AML-193 (cell line): ENCODE results near the gene NACC1.
"Not testable (repeated sequence)": the region's sequence is repeated elsewhere in the genome, so short reads cannot be mapped to it uniquely, and the experiment has no call there.

Experiments used
- DNase-seq, 2 experiments: peaks; one replicate each; lab custom pipeline; 2025; lab: John Stamatoyannopoulos, UW

The NACC1 gene

DNA sequence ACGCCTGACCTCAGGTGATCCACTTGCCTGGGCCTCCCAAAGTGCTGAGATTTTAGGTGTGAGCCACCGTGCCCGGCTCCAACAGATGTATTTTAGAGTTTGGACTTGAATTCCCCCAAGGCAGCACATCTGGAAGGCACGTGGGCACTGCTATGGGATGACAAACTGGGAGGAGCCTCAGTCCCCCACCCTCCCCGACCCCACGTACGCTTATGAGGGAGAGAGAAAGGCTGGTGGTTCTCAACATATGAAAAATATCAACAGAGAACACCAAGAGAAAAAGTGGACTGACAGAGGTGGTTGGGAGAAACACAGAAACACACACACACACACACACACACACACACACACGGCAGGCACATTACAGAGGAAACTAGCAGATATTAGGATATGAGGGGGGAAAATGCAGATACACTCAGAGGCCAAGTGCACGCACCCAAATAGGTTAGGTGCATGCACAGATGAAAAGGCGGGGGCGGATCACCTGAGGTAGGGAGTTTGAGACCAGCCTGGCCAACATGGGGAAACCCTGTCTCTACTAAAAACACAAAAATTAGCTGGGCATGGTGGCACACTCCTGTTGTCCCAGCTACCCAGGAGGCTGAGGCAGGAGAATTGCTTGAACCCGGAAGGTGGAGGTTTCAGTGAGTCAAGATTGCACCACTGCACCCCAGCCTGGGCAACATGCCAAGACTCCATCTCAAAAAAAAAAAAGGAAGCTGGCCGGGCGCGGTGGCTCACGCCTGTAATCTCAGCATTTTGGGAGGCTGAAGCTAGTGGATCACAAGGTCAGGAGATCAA is 28.9 kb downstream of the NACC1 start:
- DNase-seq = peak; percentile 36 to 57

- DNase-seq = not testable (repeated sequence)
Measured at GRCh38 chr19:13149173-13149627, 31.1 kb downstream of the NACC1 start.

- DNase-seq = no peak
Measured at GRCh38 chr19:13149628-13150186, 31.6 kb downstream of the NACC1 start.

GRCh38 chr19:13150187-13150930 is 32.3 kb downstream of the NACC1 start, which contains the start of the genes IER2 and STX10:
Gene IER2 (plus strand): TSS chr19:13150411. CDS start chr19:13153187, 2,776 bp downstream.
Gene STX10 (minus strand): TSS chr19:13150375. CDS start chr19:13150173, 202 bp downstream.
- DNase-seq = peak; percentile 85 to 89

DNA sequence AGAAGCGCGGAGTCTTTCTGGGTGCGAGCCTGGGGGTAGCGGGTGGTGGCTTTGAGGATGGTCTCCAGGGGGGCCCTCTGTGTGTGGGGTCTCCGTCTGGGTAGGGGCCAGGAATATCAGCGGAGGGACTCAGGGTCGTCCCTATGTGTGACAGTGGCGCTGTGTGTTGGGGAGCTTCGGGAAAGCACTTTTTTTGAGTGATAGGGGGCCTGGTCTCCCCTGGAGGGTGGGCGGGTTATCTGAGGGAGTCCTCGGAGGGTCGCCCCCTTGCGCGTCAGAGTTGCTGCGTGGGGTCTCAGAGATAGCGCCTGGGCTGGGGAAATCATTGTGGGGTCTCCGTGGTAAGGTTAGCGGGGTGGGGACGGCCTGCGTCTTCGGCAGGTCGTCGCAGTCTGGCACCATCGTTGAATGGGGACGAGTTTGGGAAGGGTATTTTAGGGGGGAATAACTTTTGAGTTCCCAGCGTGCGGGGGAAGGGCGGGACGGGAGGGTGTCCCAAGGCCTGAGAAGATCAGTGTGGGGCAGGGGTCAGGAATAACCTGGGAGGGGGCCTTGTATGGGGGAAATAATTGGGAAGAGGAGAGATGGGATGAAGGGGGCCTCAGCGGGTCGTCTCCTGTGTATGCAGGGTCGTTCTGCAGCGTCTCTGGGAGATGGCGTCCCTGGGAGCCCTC is 33.0 kb downstream of the NACC1 start:
- no peak for DNase-seq

DNA sequence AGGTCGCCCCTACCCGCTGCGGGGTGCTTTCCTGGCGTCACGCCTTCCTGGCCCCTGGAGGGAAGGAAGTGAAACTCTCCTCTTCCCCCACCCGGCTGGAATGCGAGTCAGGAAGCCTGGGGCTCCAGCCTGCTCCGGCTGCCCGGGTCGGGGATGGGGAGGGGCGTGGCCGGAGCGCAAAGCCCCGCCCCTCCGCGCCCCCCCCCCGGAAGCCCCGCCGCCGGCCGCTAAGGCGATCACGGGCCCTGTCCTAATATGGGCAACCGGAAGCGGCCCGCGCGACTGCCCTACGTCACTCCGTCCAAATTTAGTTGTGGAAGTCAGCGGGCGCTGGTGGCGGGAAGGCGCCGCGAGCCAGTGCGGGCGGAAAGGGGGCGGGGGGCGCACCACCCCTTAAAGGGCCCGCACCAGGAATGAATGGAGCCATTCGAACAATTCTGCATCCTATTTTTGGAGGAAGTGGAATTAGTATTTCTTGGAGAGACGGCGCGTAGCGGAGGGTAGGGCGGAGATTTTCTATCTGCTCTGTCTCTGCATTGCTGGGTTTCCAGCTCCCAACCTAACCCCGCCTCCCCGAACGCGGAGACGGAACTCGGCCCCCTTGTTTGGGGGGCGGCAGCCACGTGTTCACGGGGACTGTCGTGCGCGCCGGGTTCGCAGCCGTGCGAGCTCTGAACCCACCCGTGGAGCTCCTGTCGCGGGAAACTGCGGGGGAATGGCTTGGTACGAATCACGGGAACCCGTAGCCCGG is 33.7 kb downstream of the NACC1 start:
- DNase-seq = peak; percentile 90 to 94

GRCh38 chr19:13152356-13152973 is 34.4 kb downstream of the NACC1 start:
- no peak for DNase-seq

GRCh38 chr19:13152974-13153568 is 35.0 kb downstream of the NACC1 start:
- DNase-seq = peak; percentile 83 to 87

DNA sequence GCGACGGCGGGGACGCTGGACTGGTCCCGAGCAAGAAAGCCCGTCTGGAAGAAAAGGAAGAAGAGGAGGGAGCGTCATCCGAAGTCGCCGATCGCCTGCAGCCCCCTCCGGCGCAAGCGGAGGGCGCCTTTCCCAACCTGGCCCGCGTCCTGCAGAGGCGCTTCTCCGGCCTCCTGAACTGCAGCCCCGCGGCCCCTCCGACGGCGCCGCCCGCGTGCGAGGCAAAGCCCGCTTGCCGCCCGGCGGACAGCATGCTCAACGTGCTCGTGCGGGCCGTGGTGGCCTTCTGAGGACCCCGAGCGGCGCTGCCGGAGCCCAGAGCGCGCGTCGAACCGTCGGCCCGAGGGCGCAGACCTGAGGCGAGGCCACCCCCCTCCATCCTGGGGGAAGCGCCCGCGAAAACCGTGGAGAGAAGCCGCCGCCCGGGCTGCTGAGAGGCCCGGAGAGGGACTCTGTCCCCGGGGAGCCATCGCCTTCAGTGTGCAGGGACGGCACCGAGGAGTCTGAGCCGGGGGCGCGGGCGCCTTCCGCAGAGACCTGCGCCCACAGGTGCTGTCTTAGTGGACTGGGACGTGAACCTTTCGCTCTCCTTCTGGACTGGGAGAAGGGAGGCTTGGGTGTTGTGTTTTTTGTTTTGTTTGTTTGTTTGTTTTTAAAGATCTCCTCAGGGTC is 35.6 kb downstream of the NACC1 start:
- peak in 1 of 2 experiments; percentile 27 for DNase-seq

- peak; percentile 62 to 74 for DNase-seq
Measured at GRCh38 chr19:13154241-13154778, 36.2 kb downstream of the NACC1 start.

- peak in 1 of 2 experiments; percentile 10 for DNase-seq
Measured at GRCh38 chr19:13154911-13155471, 36.9 kb downstream of the NACC1 start.

DNA sequence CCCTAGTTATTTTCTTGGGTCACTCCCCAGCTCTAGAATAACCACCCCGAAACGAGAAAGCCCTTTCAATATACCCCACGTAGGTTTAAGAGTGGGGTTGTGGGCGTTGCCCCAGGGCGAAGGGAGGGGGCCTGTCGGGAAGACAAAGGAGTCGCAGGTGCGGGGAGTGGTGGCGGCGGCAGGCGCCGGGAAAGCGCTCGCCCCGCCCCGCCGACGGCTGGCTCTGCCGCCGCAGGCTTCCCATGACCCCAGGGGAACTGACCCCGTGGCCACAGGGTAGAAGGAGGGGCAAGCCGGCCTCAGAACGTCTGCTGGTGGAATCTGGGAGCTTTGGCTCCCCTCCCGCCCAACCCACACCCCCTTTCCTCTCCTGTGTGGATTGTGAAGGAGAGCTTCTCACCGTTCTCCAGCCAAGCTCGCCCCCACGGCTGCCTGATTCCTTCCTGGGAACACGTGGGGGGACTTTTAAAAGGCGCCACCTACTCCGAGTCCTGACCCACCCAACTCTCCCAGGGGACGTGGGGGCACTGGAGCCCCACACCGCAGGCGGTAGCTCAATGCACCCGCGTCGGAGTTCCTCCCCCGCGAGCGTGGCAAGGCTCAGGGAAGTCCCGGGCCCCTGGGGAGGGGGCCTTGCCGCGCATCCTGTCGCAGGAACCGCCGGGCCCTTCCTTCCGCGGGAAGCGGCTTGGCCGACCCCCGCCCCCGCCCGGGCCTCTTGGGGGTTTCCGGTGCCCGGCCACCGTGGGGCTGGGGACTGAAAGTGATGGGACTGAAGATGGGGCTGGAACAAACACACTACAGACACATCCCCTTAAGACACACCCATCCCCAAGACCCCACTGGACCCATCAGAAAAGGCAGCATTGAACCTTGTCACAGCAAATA is 37.7 kb downstream of the NACC1 start:
- DNase-seq = peak; percentile 21 to 22

DNA sequence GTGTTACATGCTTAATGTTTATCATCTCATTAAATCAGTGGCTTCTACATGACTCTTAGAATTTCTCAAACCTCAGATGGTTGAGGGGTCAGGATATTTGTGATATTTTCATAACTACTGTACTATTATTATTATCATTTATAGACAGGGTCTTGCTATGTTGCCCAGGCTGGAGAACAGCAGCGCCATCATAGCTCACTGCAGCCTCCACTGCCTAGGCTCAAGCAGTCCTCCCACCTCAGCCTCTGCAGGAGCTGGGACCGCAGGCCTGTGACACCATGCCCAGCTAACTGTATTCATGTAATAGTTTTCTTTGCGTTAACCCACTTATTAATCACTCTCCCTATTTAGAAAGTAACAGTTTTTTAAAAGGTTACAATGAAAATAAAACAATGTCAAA is 41.6 kb downstream of the NACC1 start:
- no peak for DNase-seq

DNA sequence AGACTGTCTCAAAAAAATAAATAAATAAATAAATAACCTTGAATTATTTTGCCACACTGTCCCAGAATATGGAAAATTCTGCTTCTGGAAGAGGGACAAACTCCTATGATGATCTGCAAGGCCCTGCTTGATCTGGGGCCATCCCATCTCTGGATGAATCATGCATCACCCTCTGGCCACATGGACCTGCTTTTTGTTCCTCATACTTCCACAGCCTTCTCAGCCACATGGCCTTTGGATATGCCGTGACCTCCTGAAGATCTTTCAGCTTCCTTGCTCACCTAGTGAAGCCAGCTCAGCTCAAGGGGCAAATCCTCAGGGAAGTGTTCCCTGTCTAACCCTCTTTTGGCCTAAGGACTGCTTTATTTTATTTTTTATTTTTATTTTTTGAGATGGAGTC is 42.5 kb downstream of the NACC1 start:
- DNase-seq = no peak

GRCh38 chr19:13162724-13163608 is 44.9 kb downstream of the NACC1 start:
- peak; percentile 86 to 92 for DNase-seq

DNA sequence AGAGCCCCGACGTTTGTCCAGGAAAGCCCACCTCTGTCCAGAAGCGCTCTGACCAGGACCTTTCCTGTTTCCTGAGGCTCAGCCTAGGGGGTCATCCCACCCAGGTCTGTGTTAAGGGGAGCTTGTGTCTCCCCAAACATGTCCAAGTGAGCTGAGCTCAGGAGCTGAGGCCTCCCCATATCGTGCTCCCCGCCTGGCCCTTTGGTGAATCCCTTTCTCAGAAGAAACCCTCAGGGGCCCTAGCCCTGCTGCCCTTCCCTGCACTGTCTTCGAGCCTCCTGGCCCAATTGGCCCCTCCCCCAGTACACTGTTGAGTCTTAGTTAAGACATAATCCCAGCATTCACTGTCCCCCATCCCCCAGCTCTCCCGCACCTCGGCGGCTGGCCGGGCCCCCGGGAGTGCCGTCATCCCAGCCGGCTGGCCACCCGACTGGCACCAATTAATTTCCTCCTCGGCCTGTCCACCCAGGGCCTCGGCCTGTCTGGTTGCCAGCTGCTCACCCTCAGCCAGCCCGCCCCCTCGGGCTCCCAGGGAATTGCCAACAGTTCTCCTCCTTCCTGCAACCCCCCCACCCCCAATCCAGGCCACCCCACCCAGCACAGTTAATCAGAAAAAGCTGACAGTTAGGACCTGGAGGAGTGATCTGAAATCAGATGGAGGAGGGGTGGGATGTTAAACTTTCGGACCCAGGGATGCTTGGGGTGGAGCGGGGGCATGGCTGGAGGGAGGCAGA is 45.7 kb downstream of the NACC1 start:
- no peak for DNase-seq
